Kidney (tissue), 22 donors: ENCODE measurements around the gene ZNF223. TPM values are rescaled to one million over a fixed set of nuclear protein-coding genes. Genes with fewer than 3 reads are reported as not detected.

Source experiments
- DNase-seq, 5 donors: peaks; one replicate each; pipeline ENCODE4 v3.0.0-alpha.2; 2013 to 2020
- FAIRE-seq: peaks from 2 replicates; lab custom pipeline; 2012; peaks lifted over from hg19 to GRCh38; lab: Jason Lieb, UNC
- H3K27ac ChIP-seq, 2 donors: one replicate each; pipeline ENCODE4 v1.7.0; 2013; ENCODE audit warnings: low read depth in 2 of 2, low read length in 2 of 2, inconsistent platforms in 1 of 2
- H3K27me3 ChIP-seq: one replicate; pipeline ENCODE4 v1.7.1; 2013; ENCODE audit warnings: low read length, inconsistent platforms; ENCODE audit not compliant: control insufficient read depth, insufficient read depth
- H3K36me3 ChIP-seq, 3 donors: one replicate each; pipeline versions ENCODE4 v1.7.0 to v1.7.1; 2013; ENCODE audit warnings: low read length in 3 of 3, control low read depth in 1 of 3, inconsistent platforms in 1 of 3; ENCODE audit not compliant: insufficient read depth in 3 of 3, control insufficient read depth in 2 of 3
- H3K4me1 ChIP-seq, 3 donors: one replicate each; pipeline versions ENCODE4 v1.7.0 to v1.7.1; 2013; ENCODE audit warnings: low read length in 3 of 3, inconsistent platforms in 1 of 3, low read depth in 1 of 3; ENCODE audit not compliant: control insufficient read depth in 2 of 3, insufficient read depth in 2 of 3
- H3K4me3 ChIP-seq, 3 donors: one replicate each; pipeline versions ENCODE4 v1.7.0 to v1.8.1; 2013; ENCODE audit warnings: low read length in 3 of 3, control low read depth in 1 of 3, inconsistent platforms in 1 of 3
- H3K9ac ChIP-seq, 3 donors: one replicate each; pipeline versions ENCODE4 v1.7.0 to v1.7.1; 2013; ENCODE audit warnings: low read length in 3 of 3, control low read depth in 1 of 3, inconsistent platforms in 1 of 3
- H3K9me3 ChIP-seq, 3 donors: one replicate each; pipeline versions ENCODE4 v1.7.0 to v1.7.1; 2013; ENCODE audit warnings: low read length in 3 of 3, control low read depth in 1 of 3, inconsistent platforms in 1 of 3; ENCODE audit not compliant: control insufficient read depth in 2 of 3, insufficient read depth in 1 of 3
- CTCF ChIP-seq: IDR thresholded peaks from 3 replicates; pipeline ENCODE4 v1.5.1; 2012; ENCODE audit warnings: mild to moderate bottlenecking, moderate library complexity, borderline replicate concordance; ENCODE audit not compliant: insufficient read depth; ENCODE audit errors: extremely low read depth
- intact Hi-C: fragments of 100-400 bp; cut with DNase I; formaldehyde crosslinking; loops from one replicate; pipeline ENCODE4 v1.11.1; 2022
- long read RNA-seq, 10 donors: library from polyadenylated mRNA in 1 of 10; unstranded in 1 of 10; transcript quantifications; one replicate each; pipeline ENCODE4 v2.0.0 and lab custom pipeline, GENCODE V29; 2021 to 2026
- polyA plus RNA-seq: library from polyadenylated mRNA; stranded (reverse); fragments of 350-450 nt; fragmentation: Illumina TruSeq; extraction: RNeasy Lipid Tissue Mini Kit (QIAGEN cat#74804); gene quantifications from one replicate; pipeline ENCODE4 v1.2.3, GENCODE V29; 2014; ENCODE audit warnings: low read depth, low replicate concordance; ENCODE audit not compliant: insufficient read depth
- total RNA-seq: library from RNA; stranded (reverse); fragmentation: NEBNext Ultra II Directional; extraction: Animal tissue kit (Norgen Biotek cat#: 25700); gene quantifications from one replicate; pipeline ENCODE4 v1.2.1, GENCODE V29; 2021
- donor health status: control.
- donor health status: control.
- donor health status: control.
- donor health status: control.
- donor health status: control.
- donor health status: DM: yes; HTN: yes; CAD: no.
- donor health status: Normal renal cell carcinoma (clear cell type).

The ZNF223 gene
- total RNA-seq, result 9.3 TPM
- 2.5 TPM for polyA plus RNA-seq
- long read RNA-seq, donor 1, partial matches to known transcripts, result 0 of 1 reads
- long read RNA-seq, donor 1, other reads (novel, unspliced or antisense), result 0 of 1 reads
- long read RNA-seq, donor 2, partial matches to known transcripts, result 0 of 3 reads
- long read RNA-seq, donor 2, other reads (novel, unspliced or antisense), result 0 of 3 reads
- long read RNA-seq, donor 3, transcript ZNF223-201 (5 exons, 2,418 nt), result major isoform, 5 of 5 reads
- long read RNA-seq, donor 3, partial matches to known transcripts, result 0 of 5 reads
- long read RNA-seq, donor 3, other reads (novel, unspliced or antisense), result 0 of 5 reads
- long read RNA-seq, donor 4, partial matches to known transcripts, result 0 of 2 reads
- long read RNA-seq, donor 4, other reads (novel, unspliced or antisense), result 0 of 2 reads
- long read RNA-seq, donor 5, result 0 reads
- long read RNA-seq, donor 6, partial matches to known transcripts, result 0 of 3 reads
- long read RNA-seq, donor 6, other reads (novel, unspliced or antisense), result 0 of 3 reads
- long read RNA-seq, donor 7, partial matches to known transcripts, result 0 of 4 reads
- long read RNA-seq, donor 7, other reads (novel, unspliced or antisense), result 0 of 4 reads
- long read RNA-seq, donor 8, partial matches to known transcripts, result 0 of 5 reads
- long read RNA-seq, donor 8, other reads (novel, unspliced or antisense), result 0 of 5 reads
- long read RNA-seq, donor 9, partial matches to known transcripts, result 0 of 1 reads
- long read RNA-seq, donor 9, other reads (novel, unspliced or antisense), result 0 of 1 reads
- long read RNA-seq, donor 10, result 0 reads

- H3K27me3 ChIP-seq, result no peaks in the 10 kb centered on the region
- H3K9me3 ChIP-seq, result peaks cover 0 to 6% (median 0%) of the 10 kb centered on the region in 3 donors
- peak within 1 kb of the TSS; percentile 97 to 99 (median 99) for H3K4me3 ChIP-seq
- H3K36me3 ChIP-seq, result peaks cover 0 to 3% (median 2%) of the 10 kb centered on the region in 3 donors
- H3K4me1 ChIP-seq, result peaks cover 0 to 11% (median 7%) of the 10 kb centered on the region in 3 donors
- FAIRE-seq, result peak; percentile 85
- H3K9ac ChIP-seq, result peak within 1 kb of the TSS; percentile 89 to 97 (median 90)
- no peak for TF ChIP-seq CTCF
- DNase-seq, result peak; percentile 96 to 99 (median 97)
- intact Hi-C loops, result no loop called here
- H3K27ac ChIP-seq, result peak within 1 kb of the TSS; percentile 59 to 64
Measured at GRCh38 chr19:44051650-44052402, at the start of gene ZNF223. TSS of gene ZNF223 (plus strand) at chr19:44052036. CDS start at chr19:44055177, 3,141 bp downstream.

- H3K4me3 ChIP-seq, result peak overlapping the region; percentile 93 to 98 (median 94)
- FAIRE-seq, result no peak
- no peak for DNase-seq
- H3K36me3 ChIP-seq, result peaks cover under 1 to 4% (median 3%) of the 10 kb centered on the region in 3 donors
- H3K4me1 ChIP-seq, result peaks cover 4 to 11% (median 7%) of the 10 kb centered on the region in 3 donors
- no peak for TF ChIP-seq CTCF
- peak overlapping the region; percentile 39 to 49 for H3K27ac ChIP-seq
- H3K9me3 ChIP-seq, result peaks cover 0 to 16% (median 0%) of the 10 kb centered on the region in 3 donors
- no peaks in the 10 kb centered on the region for H3K27me3 ChIP-seq
- H3K9ac ChIP-seq, result peak overlapping the region in 2 of 3 donors; percentile 79 to 96
- intact Hi-C loops, result no loop called here
Measured at GRCh38 chr19:44002212-44002565, 49.6 kb upstream of the ZNF223 start.

- FAIRE-seq, result peak; percentile 80
- peak; percentile 93 to 99 (median 95) for DNase-seq
- intact Hi-C loops, result no loop called here
Measured at GRCh38 chr19:44002566-44003460, 49.0 kb upstream of the ZNF223 start, which contains the start of gene ZNF230. TSS of gene ZNF230 (plus strand) at chr19:44002957. CDS start at chr19:44007079, 4,122 bp downstream.

More at GRCh38 chr19:44002566-44003460, 49.0 kb upstream of the ZNF223 start, which contains the start of gene ZNF230:
- no peak for TF ChIP-seq CTCF
- Histone ChIP-seq H3K9me3 (peaks cover 0 to 15% (median 0%) of the 10 kb centered on the region in 3 donors), H3K27ac (peak within 1 kb of the TSS; percentile 49 to 53), H3K27me3 (no peaks in the 10 kb centered on the region), H3K9ac (peak within 1 kb of the TSS; percentile 85 to 96 (median 93)), H3K4me3 (peak within 1 kb of the TSS; percentile 93 to 98 (median 94)), H3K36me3 (peaks cover 6 to 7% (median 7%) of the 10 kb centered on the region in 3 donors), H3K4me1 (peaks cover 4 to 11% (median 7%) of the 10 kb centered on the region in 3 donors)
